GM18508 (cell line): ENCODE data around the gene OTUD3.
"Not testable (repeated sequence)": the region's sequence is repeated elsewhere in the genome, so short reads cannot be mapped to it uniquely, and the experiment has no call there.

Experiments
- ATAC-seq: cut with Tn5 transposase; IDR thresholded peaks from one replicate; pipeline ENCODE4 v1.9.1; 2021; ENCODE audit warnings: moderate number of reproducible peaks; ENCODE audit not compliant: insufficient read depth, unreplicated experiment

Gene OTUD3

GRCh38 chr1:19909392-19909791 is 27.2 kb downstream of the OTUD3 start:
- no peak for ATAC-seq

GRCh38 chr1:19909971-19910370 is 27.8 kb downstream of the OTUD3 start:
- ATAC-seq, result no peak

GRCh38 chr1:19910650-19911049 is 28.5 kb downstream of the OTUD3 start:
- ATAC-seq, result no peak

GRCh38 chr1:19918057-19918456 is 35.9 kb downstream of the OTUD3 start:
- no peak for ATAC-seq

GRCh38 chr1:19920132-19920710 is 38.0 kb downstream of the OTUD3 start:
- no peak for ATAC-seq

- no peak for ATAC-seq
Measured at GRCh38 chr1:19921310-19921709, 39.1 kb downstream of the OTUD3 start.

- ATAC-seq, result no peak
Measured at GRCh38 chr1:19922015-19922688, 40.0 kb downstream of the OTUD3 start.

- no peak for ATAC-seq
Measured at GRCh38 chr1:19923137-19923952, 41.1 kb downstream of the OTUD3 start, which contains the start of gene PLA2G2E. PLA2G2E (minus strand) TSS chr1:19923617; CDS start chr1:19923559, 58 bp downstream.

- ATAC-seq, result no peak
Measured at GRCh38 chr1:19923953-19924346, 41.8 kb downstream of the OTUD3 start.

GRCh38 chr1:19925342-19926070 is 43.3 kb downstream of the OTUD3 start:
- no peak for ATAC-seq

GRCh38 chr1:19926296-19927129 is 44.3 kb downstream of the OTUD3 start:
- ATAC-seq, result no peak

GRCh38 chr1:19927130-19927421 is 44.9 kb downstream of the OTUD3 start:
- ATAC-seq, result not testable (repeated sequence)

GRCh38 chr1:19932866-19933265 is 50.7 kb downstream of the OTUD3 start:
- ATAC-seq, result no peak

- no peak for ATAC-seq
Measured at GRCh38 chr1:19934336-19934735, 52.1 kb downstream of the OTUD3 start.

- no peak for ATAC-seq
Measured at GRCh38 chr1:19936061-19936750, 54.0 kb downstream of the OTUD3 start.

GRCh38 chr1:19938472-19938871 is 56.3 kb downstream of the OTUD3 start:
- ATAC-seq, result no peak

GRCh38 chr1:19940486-19941205 is 58.5 kb downstream of the OTUD3 start:
- ATAC-seq, result no peak

- no peak for ATAC-seq
Measured at GRCh38 chr1:19941206-19941568, 59.0 kb downstream of the OTUD3 start.

GRCh38 chr1:19942088-19942487 is 59.9 kb downstream of the OTUD3 start:
- ATAC-seq, result no peak
